ENCODE data around the gene APBA2. TPM values are rescaled to one million over a fixed set of nuclear protein-coding genes. Genes with fewer than 3 reads are reported as not detected.

The APBA2 gene
- total and polyA plus RNA-seq, 2 of the 4 experiments (the other 2 are of a cell fraction) = 21.7 to 33.0 TPM

- peak overlapping the region; percentile 85 for H3K27ac ChIP-seq (ENCODE audit: insufficient read depth, low read length)
- intact Hi-C loops (cut with micrococcal nuclease) (no loop called here), dilution Hi-C loops (cut with HindIII; ENCODE audit: low sequenced_read_pairs, unreplicated experiment) (no loop called here), in situ Hi-C loops (cut with MboI; ENCODE audit: low sequenced_read_pairs) (no loop called here)
- H3K9me3 ChIP-seq (ENCODE audit: control insufficient read depth, insufficient read depth, low read length) = no peaks in the 10 kb centered on the region
- WGBS, 2 experiments (ENCODE audit: extremely low coverage in 2 of 2, insufficient read length in 1 of 2) = no CpG with 5 or more reads among the region's 2 CpGs
- H2BK20ac ChIP-seq (ENCODE audit: low read depth, low read length) = no peak overlapping the region
- DNase-seq (peak; percentile 58), ATAC-seq (ENCODE audit: low read depth) (peak; percentile 94)
- H3K9ac ChIP-seq (ENCODE audit: low read depth, low read length) = no peak overlapping the region
- H3K14ac ChIP-seq (replicated peaks; ENCODE audit: low read depth, low read length) = no peak overlapping the region
- TF ChIP-seq RCOR1 (IDR thresholded peaks at IDR 0.05; ENCODE audit: insufficient replicate concordance, low read length) = no peak
- TF ChIP-seq MAFK (IDR thresholded peaks at IDR 0.05; ENCODE audit: low read depth, low read length) = no peak
- TF ChIP-seq RFX5 (IDR thresholded peaks at IDR 0.05; ENCODE audit: low read depth, low read length) = no peak
- TF ChIP-seq, protein P1, sequence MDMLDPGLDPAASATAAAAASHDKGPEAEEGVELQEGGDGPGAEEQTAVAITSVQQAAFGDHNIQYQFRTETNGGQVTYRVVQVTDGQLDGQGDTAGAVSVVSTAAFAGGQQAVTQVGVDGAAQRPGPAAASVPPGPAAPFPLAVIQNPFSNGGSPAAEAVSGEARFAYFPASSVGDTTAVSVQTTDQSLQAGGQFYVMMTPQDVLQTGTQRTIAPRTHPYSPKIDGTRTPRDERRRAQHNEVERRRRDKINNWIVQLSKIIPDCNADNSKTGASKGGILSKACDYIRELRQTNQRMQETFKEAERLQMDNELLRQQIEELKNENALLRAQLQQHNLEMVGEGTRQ (IDR thresholded peaks at IDR 0.05; ENCODE audit: low read depth, low read length) = no peak
- 0 out of 2 replicates have a peak, but pooled peaks have one; percentile 16 for TF ChIP-seq FOS (IDR thresholded peaks at IDR 0.05; ENCODE audit: low read depth, low read length)
- no peak overlapping the region for H3K4me3 ChIP-seq (ENCODE audit: insufficient read depth, low read depth, low read length)
- no peak overlapping the region for H3K56ac ChIP-seq (ENCODE audit: extremely low read depth, insufficient read depth, low read length)
- ChIA-PET CTCF (no interaction called here), POLR2A (ENCODE audit: unreplicated experiment) (interaction anchor here (0.6 kb wide), 1 partner anchor 145 kb away, joined by 3 read pairs; no protein-coding TSS in a partner anchor)
- no peak overlapping the region for H4K5ac ChIP-seq (ENCODE audit: low read depth, low read length)
- peaks cover 9% of the 10 kb centered on the region for H3K4me1 ChIP-seq (ENCODE audit: control insufficient read depth, insufficient read depth, low read length)
- H3K23ac ChIP-seq (ENCODE audit: low read depth, low read length) = peak overlapping the region; percentile 29; the same call in 1 of the 2 replicates
- peaks cover 2 to 6% of the 10 kb centered on the region in 2 experiments; a peak in 2 of 4 replicates for H3K79me1 ChIP-seq (ENCODE audit: low read depth in 1 of 2, low read length in 2 of 2)
- peak overlapping the region; percentile 77 for H3K4me2 ChIP-seq (ENCODE audit: low read depth, low read length)
- no peak overlapping the region for H2AK5ac ChIP-seq (ENCODE audit: low read depth, low read length)
- H3K18ac ChIP-seq (ENCODE audit: low read depth, low read length) = peak overlapping the region; percentile 53; the same call in 1 of the 2 replicates
- H3K27me3 ChIP-seq (ENCODE audit: control insufficient read depth, insufficient read depth, low read length) = no peaks in the 10 kb centered on the region
- H2AK9ac ChIP-seq (replicated peaks; ENCODE audit: low read depth, low read length, poor library complexity) = no peak overlapping the region
- peak overlapping the region; percentile 23 for H2BK5ac ChIP-seq (ENCODE audit: low read depth, low read length, poor library complexity, severe bottlenecking)
- H2BK120ac ChIP-seq (ENCODE audit: low read depth, low read length) = peak overlapping the region; percentile 23; the same call in 1 of the 2 replicates
- no peaks in the 10 kb centered on the region; the same call in 1 of the 2 replicates for H3K36me3 ChIP-seq (ENCODE audit: control insufficient read depth, insufficient read depth, low read length)
- peak overlapping the region in 1 of 2 experiments; percentile 50; a peak in 2 of 4 replicates for H4K8ac ChIP-seq (ENCODE audit: low read depth in 2 of 2, low read length in 2 of 2)
- no peak overlapping the region; the same call in 1 of the 2 replicates for H4K91ac ChIP-seq (ENCODE audit: insufficient read depth, low read depth, low read length)
- H4K20me1 ChIP-seq (ENCODE audit: insufficient read depth, low read length) = peaks cover 5% of the 10 kb centered on the region; the same call in 1 of the 2 replicates
- peak overlapping the region; percentile 31; the same call in 1 of the 2 replicates for H3K4ac ChIP-seq (ENCODE audit: low read depth, low read length)
- H2AFZ ChIP-seq (replicated peaks; ENCODE audit: low read length, poor library complexity) = peak overlapping the region; percentile 37
- H2BK15ac ChIP-seq (ENCODE audit: low read depth, low read length) = no peak overlapping the region
- no TSS peak for BruUV-seq (replicated peaks)
- peaks cover 6% of the 10 kb centered on the region for H3K9me1 ChIP-seq (ENCODE audit: insufficient read depth, low read length)
These were observed 123.1 kb downstream of the APBA2 start for GRCh38 chr15:29008846-29009245.
